ENCODE results near the gene PPP2R2C.

- no peak for TF ChIP-seq CTCF (IDR thresholded peaks at IDR 0.05)
- TF ChIP-seq POLR2AphosphoS5 (IDR thresholded peaks at IDR 0.05), result no peak
- TF ChIP-seq POLR2A (IDR thresholded peaks at IDR 0.05), result no peak
Observed at GRCh38 chr4:6377626-6378492, 94.6 kb downstream of the PPP2R2C start.

Data from prostate gland (tissue), 2 donors.